Measurements from ENCODE around the gene IFIT1B.
"Not testable (repeated sequence)": the region's sequence is repeated elsewhere in the genome, so short reads cannot be mapped to it uniquely, and the experiment has no call there.

IFIT1B gene

DNA sequence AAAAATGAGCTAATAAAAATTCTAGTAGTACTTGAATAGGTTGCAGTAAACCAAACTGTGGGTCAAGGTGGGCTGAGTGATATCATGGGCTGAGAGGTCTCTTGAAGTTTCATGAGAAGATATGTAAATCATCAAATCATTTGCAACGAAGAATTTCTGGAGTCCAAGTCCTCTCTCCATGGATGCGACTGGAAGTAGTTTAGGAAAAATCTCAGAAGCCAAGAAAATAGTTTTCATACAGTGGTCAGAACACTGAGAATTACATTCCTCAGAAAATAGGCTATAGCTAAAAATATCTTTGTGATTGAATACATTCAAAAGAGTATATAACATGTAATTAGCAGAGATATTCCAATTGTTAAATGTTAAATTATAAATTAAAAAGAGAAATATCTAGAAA, 10.9 kb downstream of the IFIT1B start:
- DNase-seq = no peak

DNA sequence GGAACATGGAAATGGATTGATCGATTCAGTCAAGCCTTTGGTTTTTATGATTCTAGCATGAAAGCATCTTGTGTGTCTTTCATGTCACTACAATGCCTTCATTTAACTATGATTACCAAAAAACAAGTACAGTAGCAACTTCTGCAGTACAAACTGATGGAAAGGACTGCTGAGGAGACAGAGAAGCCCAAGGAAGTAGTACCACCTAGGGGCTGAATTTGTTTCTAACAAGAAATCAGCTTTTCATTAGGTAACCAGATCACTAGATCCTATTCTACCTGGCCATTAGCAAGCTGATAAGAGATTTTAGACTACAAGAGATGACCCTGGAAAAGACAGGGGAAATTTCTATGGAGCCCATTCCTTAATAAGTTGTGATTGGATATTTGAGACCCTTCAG, 11.4 kb downstream of the IFIT1B start:
- no peak for DNase-seq

DNA sequence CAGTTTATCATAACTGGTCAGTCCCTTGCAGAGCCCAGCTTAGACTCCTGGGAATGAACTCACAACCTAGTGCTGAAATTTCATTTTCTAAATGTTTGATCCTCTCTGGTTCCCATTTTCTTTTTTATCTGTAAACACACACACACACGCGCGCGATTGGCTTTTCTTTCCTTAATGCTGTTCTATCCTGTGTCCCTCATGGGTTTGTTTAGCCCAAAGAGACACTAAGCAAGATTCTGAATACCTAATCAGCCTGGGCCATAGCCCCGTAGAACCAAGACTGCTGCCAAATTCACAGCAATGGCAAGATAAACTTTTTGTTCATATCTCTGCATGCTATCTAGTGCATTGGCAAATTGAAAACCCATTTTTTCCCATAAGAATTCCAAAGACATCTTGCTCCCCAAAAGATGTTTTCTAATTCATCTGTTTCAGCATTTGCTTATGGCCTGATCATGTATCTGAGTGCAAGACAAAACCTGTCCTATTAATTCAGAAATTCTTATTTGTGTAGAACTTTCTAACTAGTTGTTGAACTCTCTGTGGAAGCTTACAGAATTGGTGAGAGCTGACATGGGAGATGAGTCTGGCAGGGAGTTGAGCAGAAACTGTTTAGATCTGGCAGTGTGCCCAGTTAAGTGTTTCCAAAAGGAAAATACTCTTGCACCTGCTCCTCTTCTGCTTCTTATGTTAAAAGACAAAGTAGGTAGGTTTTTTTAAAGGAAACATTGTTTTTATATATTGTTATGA, 12.8 kb downstream of the IFIT1B start:
- no peak for DNase-seq

DNA sequence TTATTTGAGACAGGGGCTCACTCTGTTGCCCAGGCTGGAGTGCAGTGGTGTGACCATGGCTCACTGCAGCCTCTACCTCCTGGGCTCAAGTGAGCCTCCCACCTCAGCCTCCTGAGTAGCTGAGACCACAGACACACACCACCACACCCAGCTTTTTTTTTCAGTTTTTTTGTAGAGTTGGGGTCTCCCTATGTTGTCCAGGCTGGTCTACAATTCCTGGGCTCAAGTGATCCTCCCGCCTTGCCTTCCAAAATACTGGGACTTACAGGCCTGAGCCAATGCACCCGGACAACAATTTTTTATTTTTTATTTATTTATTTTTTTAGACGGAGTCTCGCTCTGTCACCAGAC, 13.3 kb downstream of the IFIT1B start:
- DNase-seq = not testable (repeated sequence)

DNA sequence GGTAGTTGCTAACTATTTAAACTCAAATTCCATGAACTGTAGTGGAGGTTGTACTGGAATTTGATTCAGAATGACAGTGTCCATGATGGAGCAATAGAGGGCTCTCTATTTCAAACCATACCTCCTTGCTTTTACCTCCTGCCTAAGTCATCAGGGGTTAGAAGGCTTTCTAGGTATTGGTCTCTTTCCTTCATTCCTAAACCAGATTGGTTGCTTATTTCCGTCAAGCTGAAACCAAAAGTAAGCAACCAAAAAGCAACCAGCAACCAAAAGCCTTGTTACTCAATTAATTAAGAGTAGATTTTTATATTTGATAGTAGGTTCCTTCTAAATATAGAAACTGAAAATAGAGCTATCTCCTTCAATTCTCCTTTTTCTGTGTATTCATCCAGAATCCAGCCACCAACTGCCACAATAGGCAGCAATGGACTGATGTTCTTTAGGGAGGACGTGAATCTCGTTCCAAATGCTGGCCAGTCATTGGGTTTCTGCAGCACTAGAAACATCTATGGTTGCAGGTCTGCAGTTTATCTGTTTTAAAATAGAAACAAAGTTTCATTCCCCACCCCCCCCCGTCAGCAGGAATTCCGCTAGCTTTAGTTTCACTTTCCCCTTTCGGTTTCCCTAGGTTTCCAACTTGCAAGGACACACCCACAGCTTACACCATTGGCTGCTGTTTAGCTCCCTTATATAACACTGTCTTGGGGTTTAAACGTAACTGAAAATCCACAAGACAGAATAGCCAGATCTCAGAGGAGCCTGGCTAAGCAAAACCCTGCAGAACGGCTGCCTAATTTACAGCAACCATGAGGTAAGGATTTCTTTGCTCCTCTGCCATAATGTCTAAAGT, 14.3 kb downstream of the IFIT1B start, which contains the start of gene IFIT1:
IFIT1 (plus strand) TSS at position 717 of the 850 bp plus-strand sequence; CDS start at position 807, 90 bp downstream.
- DNase-seq = no peak

DNA sequence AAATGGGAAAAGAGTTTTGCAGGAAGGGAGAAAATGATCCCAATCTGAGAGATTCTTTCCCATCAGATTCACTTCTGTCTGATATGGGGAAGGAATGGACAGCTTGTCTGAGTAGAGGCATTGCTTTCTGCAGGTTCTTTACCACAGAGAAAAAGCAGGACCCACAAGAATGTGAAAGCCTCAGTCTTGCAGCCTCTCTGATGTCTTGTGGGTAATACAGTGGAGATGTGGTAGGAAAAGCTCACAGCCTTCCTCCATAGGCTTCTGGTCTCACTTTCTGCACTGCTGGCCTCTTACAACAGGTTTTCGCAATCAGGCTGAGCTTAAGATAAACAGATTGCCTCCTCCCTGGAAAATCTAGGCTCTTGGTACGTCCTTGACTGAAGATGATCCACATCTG, 15.1 kb downstream of the IFIT1B start:
- no peak for DNase-seq

DNA sequence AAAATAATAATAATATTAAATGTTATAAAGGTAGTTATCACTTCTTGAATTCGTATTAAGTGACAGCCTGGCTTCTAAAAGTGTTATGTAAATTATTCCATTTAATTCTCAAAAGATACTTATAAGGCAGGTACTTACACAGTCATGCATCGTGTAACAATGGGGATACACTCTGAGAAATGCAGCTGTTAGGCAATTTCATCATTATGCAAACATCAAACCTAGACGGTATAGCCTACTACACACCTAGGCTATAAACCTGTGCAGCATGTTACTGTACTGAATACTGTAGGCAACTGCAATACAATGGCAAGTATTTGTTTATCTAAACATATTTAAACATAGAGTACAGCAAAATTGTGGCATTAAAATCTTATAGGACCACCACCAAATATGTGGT, 16.0 kb downstream of the IFIT1B start:
- DNase-seq = no peak

DNA sequence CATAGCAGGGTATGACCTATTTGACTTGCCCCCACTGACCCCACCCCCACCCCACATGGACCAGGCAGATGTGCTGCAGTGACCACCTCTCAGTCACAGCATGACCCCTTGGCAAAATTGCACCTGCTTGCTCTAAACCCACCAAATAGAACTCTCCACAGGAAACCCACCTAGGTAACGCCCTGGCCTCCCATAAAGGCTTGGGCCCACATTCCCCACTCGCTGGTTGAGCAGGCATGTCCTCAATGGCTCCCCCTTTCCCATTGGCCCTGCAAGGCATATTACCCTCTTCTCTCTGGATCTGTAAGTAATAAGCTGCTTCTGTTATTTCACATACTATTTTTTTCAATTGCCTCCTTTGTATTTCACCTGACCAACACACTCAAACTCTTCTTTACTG, 17.3 kb downstream of the IFIT1B start:
- DNase-seq = no peak

DNA sequence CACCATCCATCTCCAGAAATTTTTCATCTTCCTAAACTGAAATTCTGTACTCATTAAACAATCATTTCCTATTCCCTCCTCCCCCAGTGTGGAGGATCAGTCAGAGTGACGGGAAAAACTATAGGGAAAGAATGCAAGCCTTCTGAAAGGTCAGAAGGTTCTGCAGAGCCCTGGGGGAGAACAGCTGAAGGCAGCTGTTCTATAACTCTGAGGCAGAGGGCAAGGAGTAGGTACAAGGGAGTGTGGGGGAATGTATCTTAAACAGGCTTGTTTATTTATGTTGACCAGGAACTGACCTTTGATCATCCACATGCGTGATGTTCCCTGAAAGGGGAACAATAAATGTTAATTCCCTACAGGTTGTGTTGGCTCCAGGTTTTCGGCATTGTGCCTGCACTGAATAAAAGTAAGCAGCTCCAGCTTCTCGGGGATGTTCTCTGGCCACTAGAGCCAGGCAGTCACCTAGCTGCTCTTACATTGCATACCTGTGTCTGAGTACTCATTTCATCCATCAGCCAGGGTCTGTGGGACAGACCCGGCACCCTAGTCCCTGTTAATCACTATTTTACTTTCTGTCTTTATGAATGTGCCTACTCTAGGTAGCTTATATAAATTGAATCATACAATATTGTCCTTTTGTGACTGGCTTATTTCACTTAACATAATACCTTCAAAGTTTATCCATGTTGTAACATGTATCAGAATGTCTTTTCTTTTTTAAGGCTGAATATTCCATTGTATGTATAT, 20.3 kb downstream of the IFIT1B start:
- DNase-seq = no peak

DNA sequence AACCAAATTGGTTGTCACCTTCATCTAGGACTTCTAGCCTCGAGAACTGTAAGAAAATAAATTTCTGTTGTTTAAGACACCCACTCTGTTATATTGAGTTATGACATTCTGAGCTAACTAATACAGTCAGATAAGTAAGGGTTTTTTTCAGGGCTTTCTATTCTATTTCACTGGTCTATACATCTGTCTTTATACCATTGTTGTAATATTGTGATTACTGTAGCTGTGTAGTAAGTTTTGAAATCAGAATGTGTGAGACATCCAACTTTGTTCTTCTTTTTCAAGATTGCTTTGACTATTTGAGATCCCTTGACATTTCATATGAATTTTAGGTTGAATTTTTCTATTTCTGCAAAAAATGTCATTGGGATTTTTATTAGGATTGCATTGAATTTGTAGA, 22.1 kb downstream of the IFIT1B start:
- DNase-seq = no peak

DNA sequence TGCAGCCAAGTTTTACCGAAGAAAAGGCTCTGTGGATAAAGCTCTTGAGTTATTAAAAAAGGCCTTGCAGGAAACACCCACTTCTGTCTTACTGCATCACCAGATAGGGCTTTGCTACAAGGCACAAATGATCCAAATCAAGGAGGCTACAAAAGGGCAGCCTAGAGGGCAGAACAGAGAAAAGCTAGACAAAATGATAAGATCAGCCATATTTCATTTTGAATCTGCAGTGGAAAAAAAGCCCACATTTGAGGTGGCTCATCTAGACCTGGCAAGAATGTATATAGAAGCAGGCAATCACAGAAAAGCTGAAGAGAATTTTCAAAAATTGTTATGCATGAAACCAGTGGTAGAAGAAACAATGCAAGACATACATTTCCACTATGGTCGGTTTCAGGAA, 25.2 kb downstream of the IFIT1B start:
- DNase-seq = no peak

DNA sequence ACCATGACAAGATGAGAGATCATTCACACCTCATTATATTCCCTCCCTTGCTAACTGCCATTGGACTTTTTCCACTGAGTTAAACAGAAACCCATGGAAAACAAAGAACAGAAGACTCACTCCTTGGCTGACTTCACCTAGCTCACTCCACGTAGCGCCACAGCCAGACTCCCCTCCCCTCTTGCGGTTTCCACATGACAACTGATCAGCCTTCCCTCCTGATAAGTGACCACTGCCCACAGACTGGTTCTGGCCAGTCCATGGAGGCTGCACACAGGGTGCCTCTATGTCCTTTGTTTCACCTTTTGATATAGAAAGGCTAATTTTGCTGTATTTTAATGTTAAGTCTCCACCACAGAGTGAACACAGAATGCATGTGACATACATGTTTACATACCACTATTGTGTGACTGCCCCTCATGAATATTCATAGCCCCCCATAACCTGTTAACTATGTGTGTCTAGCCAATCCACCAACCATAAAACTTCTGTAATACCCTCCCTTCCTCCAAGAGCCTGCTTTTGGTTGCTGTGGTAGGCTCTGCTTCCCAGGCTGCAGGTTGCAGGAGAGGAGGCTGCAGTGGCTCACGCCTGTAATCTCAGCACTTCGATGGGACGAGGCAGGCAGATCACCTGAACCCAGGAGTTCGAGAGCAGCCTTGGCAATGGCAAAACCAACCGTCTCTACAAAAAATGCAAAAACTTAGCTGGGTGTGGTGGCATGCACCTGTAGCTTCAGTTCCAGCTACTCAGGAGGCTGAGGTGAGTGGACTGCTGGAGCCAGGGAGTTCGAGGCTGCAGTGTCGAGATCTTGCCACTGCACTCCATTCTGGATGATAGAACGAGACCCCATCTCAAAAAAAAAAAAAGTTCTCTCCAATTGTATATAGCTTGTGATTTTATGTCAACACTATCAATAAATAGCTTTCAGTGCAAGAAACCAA, 26.5 kb downstream of the IFIT1B start:
- DNase-seq = no peak

DNA sequence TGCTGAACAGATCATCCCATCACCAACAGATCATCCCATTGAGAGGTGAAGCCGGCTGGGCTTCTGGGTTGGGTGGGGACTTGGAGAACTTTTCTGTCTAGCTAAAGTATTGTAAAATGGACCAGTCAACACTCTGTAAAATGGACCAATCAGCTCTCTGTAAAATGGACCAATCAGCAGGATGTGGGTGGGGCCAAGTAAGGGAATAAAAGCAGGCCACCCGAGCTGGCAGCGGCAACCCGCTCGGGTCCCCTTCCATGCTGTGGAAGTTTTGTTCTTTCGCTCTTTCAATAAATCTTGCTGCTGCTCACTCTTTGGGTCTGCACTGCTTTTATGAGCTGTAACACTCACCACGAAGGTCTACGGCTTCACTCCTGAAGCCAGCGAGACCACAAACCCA, 28.3 kb downstream of the IFIT1B start:
- not testable (repeated sequence) for DNase-seq

DNA sequence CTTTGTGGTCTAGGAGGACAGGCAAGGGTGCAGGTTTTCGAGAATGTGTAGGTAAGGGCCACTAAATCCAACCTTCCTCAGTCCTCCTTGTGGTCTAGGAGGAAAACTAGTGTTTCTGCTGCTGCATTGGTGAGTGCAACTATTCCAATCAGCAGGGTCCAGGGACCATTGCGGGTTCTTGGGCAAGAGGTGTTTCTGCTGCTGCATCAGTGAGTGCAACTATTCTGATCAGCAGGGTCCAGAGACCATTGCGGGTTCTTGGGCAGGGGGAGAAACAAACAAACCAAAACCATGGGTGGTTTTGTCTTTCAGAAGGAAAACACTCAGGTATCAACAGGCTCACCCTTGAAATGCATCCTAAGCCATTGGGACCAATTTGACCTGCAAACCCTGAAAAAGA, 29.9 kb downstream of the IFIT1B start:
- DNase-seq = not testable (repeated sequence)

DNA sequence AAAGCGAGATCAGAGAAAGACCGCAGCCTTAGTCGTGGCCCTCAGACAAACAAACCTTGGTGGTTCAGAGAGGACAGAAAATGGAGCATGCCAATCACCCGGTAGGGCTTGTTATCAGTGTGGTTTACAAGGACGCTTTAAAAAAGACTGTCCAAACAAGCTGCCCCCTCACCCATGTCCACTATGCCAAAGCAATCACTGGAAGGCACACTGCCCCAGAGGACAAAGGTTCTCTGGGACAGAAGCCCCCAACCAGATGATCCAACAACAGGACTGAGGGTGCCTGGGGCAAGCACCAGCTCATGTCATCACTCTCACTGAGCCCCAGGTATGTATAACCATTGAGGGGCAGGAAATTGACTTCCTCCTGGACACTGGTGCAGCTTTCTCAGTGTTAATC, 31.4 kb downstream of the IFIT1B start:
- DNase-seq = not testable (repeated sequence)

DNA sequence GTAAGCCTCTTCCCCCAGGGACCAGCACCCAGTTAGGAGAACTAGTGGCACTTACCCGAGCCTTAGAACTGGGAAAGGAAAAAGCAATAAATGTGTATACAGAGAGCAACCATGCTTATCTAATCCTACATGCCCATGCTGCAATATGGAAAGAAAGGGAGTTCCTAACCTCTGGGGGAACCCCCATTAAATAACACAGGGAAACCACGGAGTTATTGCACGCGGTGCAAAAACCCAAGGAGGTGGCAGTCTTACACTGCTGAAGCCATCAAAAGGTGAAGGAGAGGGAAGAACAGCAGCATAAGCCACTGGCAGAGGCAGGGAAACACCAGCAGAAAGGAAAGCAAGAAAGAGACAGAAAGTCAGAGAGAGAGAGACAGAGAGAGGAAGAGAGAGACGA, 32.7 kb downstream of the IFIT1B start:
- DNase-seq = not testable (repeated sequence)

DNA sequence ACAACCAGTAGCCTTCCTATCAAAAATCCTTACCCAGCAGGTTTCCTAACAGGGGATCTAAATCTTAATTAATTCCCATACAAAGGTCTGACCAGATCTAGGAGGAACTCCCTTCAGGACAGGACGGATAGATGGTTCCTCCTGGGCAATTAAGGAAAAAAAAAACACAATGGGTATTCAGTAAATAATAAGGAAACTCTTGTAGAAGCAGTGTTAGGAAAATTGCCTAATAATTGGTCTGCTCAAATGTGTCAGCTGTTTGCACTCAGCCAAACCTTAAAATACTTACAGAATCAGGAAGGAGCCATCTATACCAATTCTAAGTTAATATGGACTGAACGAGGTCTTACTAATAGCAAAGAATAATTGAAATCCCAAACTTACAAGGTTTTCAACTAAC, 33.3 kb downstream of the IFIT1B start:
- not testable (repeated sequence) for DNase-seq

DNA sequence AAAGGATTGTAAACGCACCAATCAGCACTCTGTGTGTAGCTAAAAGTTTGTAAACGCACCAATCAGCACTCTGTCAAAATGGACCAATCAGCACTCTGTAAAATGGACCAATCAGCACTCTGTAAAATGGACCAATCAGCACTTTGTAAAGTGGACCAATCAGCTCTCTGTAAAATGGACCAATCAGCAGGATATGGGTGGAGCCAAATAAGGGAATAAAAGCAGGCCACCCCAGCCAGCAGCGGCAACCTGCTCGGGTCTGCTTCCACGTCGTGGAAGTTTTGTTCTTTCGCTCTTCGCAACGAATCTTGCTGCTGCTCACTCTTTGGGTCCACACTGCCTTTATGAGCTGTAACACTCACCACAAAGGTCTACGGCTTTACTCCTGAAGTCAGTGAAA, 34.4 kb downstream of the IFIT1B start:
- not testable (repeated sequence) for DNase-seq

DNA sequence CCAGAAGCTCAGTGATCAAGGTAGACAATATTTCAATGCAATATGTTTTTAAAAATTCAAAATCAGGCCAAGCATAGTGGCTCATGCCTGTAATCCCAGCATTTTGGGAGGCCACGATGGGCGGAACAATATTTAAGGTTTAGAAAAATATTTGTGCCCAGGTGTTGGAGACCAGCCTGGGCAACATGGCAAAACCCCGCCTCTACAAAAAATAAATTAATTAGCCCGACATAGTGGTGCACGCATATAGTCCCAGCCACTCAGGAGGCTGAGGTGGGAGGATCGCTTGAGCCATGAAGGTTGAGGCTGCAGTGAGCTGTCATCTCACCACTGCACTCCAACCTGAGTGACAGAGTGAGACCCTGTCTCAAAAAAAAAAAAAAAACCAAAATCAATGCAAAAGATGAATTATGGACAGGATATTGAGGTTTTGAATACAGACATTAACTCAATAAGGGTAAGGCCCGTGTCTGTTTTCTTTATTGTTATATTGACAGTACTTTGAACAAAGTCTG, 35.6 kb downstream of the IFIT1B start:
- no peak for DNase-seq

DNA sequence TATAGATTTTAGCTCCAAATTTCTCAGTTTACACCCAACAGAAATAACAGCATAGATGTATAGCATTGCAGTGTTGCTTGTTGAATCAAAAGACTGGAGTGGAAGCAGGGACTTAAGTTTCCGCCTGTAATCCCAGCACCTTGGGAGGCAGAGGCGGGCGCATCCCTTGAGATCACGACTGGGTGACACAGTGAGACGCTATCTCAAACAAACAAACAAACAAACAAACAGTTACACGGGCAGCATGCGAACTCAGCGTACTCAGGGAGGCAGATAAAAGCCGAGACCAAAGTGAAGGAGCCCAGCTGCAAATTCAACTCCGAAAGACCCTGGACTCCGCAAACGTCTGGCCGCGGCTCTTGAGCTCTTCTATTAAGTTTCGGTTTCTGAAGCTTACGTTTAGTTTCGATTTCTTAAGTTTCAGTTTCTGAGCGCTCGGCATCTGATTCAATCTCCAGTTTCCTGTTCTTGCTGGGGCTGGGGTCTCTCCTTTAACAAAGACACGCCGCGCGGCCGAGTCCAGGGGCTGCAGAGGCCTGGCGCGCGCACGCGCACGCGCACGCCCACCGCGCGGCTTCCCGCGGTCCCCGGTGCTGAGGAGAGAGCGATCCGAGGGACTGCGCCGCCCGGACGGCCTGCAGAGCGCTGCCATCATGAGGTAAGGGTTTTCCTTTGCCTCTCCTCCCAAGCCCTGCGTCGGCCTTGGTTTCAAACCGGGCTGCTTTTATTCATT, 36.5 kb downstream of the IFIT1B start, which contains the start of gene IFIT5:
IFIT5 (plus strand) TSS at position 423 of the 733 bp plus-strand sequence; CDS start at position 654, 231 bp downstream.
- peak; percentile 22 for DNase-seq
